C4-2B (cell line): ENCODE data around the gene KCNK1.

ENCODE experiments used
- H3K27ac ChIP-seq: fragments of 450-650 bp; 2 replicates; pipeline ENCODE4 v1.5.1; 2017
- ZFX ChIP-seq: fragments of 450-650 bp; IDR thresholded peaks from 2 replicates; pipeline ENCODE4 v1.6.1; 2017
- TF ChIP-seq, protein P1 (sequence below): fragments of 450-650 bp; conservative IDR thresholded peaks from 2 replicates; pipeline ENCODE4 v1.5.1; 2017; ENCODE audit warnings: mild to moderate bottlenecking

Gene KCNK1

DNA sequence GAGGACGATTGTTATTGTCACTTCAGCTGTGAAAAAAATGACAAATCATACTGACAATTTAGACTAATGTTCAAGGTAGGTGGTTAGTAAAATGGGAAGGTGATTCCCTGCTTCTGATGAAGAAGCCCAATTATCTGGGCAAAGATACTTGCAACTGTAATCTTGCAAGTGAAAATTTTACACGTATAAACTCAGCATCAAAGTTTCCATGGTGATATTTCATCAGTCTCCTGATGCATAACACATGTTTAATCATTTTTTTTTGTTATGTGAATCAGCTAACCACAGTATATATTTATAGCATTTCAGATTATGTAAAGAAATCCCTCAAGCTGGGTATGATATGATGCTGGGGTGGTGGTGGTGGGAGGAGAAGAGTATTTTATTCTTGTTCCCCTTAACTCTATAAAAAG is 16.4 kb upstream of the KCNK1 start:
- TF ChIP-seq, protein P1, sequence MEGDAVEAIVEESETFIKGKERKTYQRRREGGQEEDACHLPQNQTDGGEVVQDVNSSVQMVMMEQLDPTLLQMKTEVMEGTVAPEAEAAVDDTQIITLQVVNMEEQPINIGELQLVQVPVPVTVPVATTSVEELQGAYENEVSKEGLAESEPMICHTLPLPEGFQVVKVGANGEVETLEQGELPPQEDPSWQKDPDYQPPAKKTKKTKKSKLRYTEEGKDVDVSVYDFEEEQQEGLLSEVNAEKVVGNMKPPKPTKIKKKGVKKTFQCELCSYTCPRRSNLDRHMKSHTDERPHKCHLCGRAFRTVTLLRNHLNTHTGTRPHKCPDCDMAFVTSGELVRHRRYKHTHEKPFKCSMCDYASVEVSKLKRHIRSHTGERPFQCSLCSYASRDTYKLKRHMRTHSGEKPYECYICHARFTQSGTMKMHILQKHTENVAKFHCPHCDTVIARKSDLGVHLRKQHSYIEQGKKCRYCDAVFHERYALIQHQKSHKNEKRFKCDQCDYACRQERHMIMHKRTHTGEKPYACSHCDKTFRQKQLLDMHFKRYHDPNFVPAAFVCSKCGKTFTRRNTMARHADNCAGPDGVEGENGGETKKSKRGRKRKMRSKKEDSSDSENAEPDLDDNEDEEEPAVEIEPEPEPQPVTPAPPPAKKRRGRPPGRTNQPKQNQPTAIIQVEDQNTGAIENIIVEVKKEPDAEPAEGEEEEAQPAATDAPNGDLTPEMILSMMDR, result no peak
- TF ChIP-seq ZFX, result no peak
- H3K27ac ChIP-seq, result no peak overlapping the region

DNA sequence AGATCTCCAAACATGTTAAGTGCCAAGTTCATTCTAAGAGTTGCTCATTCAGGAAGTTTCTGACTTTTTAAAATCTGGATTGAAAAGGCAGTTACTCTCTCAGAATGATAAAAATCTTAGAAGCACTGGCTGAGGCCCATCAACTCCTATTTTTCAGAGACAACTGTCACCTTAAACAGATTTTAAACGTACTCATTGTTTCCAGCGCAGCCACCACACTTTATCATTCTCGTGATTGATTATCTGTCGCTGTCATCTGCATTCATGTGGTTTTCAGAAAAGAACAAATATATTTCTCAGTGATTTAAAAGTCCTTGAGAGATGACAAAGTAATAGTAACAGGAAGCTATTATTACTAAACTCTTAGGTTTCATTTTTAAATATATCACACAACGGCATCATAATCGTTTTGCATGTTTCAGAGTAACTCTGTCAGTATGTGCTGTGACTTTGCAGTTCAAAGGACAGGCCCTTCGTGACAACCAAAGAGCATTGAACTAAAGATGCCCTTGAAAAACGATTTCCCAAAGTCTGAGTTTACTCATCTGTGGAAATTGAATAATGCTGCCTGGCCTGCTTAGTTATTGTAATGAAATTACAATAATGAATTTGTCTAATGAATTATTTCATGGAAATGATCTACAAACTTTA is 14.9 kb upstream of the KCNK1 start:
- TF ChIP-seq, protein P1, result no peak
- TF ChIP-seq ZFX, result no peak
- no peak overlapping the region for H3K27ac ChIP-seq

DNA sequence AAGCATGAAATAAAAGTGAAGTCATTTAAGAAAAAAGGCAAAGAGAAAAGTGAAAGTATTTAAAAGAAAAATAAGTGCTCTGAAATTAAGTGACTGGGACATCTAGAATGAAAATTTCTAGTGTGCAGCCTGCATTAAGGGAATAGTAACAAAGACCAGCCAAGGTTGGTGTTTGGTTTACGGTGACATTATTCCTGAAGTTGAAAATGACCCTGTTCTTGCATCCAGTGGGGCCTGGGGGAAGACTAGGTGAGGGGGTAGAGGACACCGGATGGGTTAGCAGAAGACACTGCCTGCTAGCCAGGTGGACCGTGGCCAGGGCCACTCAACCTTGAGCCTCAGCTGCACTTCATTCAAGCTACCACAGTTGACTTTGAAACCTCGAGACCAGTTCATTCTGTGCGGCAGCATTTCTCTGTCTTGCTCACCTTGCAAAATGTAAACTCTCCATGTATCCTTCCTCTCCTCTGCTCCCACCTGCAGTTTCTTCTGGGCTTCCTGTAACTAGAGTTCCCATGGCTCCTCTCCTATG is 14.3 kb upstream of the KCNK1 start:
- no peak overlapping the region for H3K27ac ChIP-seq
- TF ChIP-seq ZFX, result no peak
- TF ChIP-seq, protein P1, result no peak

DNA sequence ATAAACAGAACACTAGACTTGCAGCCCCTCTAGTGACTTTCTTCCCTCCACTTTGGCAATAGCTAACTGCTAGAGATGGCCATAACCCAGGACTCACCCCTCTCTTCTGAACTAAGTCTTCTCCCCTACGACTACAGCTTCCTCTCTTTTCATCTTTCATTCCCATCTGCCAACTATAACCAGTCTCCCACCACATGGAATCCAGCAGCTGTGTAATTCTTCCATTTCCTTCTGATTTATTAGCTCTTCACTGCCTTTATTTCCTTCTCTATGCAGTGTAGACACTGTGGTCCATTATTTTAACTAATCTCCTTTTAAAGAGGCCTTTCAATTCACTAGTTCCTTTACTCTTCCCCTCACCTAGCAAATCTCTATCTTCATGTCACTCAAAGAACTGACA is 13.4 kb upstream of the KCNK1 start:
- TF ChIP-seq, protein P1, result no peak
- no peak for TF ChIP-seq ZFX
- no peak overlapping the region for H3K27ac ChIP-seq

DNA sequence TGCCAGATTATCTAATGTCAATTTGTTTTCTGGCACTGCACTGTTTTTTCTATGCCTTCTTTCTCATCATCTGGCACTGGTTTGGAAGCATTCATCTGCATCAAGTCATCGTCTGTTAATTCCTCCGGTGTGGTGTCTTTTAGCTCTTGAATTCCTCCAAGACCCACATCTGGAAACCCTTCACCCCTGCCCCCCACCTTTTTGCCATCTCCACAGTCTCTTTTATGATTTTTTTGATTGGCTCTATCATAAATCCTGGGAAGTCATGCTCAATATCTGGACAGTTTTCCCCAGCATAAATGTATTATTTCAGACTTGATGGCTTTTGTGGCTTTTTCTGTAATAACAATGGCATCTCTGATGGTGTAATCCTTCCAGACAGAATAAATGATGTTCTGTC is 10.4 kb upstream of the KCNK1 start:
- TF ChIP-seq ZFX, result no peak
- TF ChIP-seq, protein P1, result no peak
- no peak overlapping the region for H3K27ac ChIP-seq

DNA sequence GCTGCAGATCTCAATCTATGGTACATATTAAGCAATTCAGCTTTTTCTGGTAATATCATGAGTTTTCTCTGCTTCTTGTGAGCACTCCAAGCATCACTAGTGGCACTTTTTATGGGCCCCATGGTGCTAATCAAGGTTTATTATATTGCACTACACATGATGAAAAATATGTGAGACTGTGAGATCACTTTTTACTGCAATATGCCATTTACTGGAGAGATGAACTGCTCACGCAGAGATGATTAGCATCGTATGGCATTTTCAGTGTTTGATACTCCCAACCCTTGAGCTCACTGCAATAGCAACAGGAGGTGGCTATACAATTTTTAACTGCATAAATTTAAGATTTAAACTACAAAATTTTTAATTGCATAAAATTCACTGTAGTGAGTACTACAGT is 8.7 kb upstream of the KCNK1 start:
- no peak overlapping the region for H3K27ac ChIP-seq
- no peak for TF ChIP-seq ZFX
- TF ChIP-seq, protein P1, result no peak

DNA sequence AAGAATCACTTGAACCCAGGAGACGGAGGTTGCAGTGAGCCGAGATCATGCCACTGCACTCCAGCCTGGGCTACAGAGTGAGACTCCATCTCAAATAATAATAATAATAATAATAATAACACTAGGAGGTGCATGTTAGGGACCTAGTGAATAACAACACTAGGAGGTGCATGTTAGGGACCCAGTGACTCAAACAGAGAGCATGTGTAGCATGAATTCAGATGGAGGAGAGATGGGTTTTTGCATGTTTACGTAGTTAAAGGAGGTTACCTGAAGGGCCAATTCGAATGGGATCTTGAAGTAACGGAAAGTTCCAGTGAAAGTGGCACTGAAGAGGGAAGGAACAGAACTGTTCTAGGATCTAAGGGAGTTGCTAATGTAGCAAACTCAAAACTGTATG is 7.1 kb upstream of the KCNK1 start:
- TF ChIP-seq ZFX, result no peak
- TF ChIP-seq, protein P1, result no peak
- H3K27ac ChIP-seq, result no peak overlapping the region
